ENCODE results near the gene ITGA11.

ITGA11 gene

DNA sequence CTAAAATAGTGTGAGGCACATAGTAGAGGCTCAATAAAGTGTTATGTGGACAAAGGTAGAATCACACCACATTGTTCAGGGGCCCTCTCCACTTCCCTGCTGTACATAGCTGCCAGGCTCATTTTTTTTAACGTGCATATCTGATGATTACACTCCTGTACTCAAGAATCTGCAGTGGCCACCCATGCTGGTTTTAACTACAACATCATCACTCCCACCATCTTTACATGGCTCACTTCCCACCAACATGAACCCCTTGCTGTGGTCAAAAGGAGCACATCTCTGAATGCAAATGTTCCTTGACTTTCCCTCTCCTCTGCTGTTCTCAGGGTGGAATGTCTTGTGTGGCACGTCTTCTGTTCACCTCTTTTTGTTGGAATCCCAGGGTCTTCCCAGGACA lies 77.7 kb downstream of the ITGA11 start:
- Histone ChIP-seq H3K4me3 (no peak overlapping the region), H3K4me1 (peaks cover 9 to 72% (median 49%) of the 10 kb centered on the region in 4 donors), H3K9me3 (peaks cover 0 to 4% (median 0%) of the 10 kb centered on the region in 3 donors), H3K27ac (peak overlapping the region; percentile 94 to 95), H3K27me3 (no peaks in the 10 kb centered on the region), H3K36me3 (peaks cover 6 to 25% (median 18%) of the 10 kb centered on the region in 3 donors)
- intact Hi-C loops (cut with DNase I; ENCODE audit: low total_unique reads) = no loop called here
- DNase-seq = no peak
- TF ChIP-seq, protein P1, sequence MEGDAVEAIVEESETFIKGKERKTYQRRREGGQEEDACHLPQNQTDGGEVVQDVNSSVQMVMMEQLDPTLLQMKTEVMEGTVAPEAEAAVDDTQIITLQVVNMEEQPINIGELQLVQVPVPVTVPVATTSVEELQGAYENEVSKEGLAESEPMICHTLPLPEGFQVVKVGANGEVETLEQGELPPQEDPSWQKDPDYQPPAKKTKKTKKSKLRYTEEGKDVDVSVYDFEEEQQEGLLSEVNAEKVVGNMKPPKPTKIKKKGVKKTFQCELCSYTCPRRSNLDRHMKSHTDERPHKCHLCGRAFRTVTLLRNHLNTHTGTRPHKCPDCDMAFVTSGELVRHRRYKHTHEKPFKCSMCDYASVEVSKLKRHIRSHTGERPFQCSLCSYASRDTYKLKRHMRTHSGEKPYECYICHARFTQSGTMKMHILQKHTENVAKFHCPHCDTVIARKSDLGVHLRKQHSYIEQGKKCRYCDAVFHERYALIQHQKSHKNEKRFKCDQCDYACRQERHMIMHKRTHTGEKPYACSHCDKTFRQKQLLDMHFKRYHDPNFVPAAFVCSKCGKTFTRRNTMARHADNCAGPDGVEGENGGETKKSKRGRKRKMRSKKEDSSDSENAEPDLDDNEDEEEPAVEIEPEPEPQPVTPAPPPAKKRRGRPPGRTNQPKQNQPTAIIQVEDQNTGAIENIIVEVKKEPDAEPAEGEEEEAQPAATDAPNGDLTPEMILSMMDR (IDR thresholded peaks at IDR 0.05) = no peak

DNA sequence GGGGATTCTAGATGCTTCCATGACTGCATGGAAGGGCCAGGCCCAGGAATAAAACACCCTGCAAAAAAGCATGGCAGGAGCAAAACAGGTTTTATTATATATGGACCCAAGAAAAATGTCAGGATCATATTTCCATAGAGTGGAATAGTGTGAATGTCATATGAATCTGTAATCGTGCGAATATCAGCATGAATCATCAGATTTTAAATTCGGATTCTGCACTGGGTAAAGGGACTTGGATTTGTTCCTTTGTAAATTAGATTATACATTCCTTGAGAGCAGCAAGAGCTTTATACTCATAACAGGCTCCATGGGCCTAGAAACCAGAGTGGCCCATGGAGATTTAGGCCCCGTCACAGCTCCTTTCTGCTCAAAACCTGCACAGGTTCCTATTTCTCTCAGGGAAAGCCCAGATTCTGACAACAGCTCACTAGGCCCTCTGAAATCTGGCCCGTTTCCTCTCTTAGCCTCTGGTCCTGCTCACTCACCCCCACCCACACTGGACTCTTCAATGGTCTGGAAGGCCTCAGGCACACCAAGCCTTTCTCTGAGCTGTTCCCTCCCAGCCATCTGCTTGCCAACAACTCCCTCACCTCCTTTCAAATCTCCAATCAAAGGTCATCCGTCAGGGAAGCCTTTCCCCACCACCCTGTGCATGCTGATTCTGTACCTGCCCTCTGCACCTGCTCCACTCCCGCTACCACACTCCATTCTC lies 78.4 kb downstream of the ITGA11 start:
- H3K4me3 ChIP-seq = no peak overlapping the region
- no peaks in the 10 kb centered on the region for H3K27me3 ChIP-seq
- H3K36me3 ChIP-seq = peaks cover 6 to 29% (median 18%) of the 10 kb centered on the region in 3 donors
- peaks cover 9 to 72% (median 56%) of the 10 kb centered on the region in 4 donors for H3K4me1 ChIP-seq
- peaks cover 0 to 4% (median 0%) of the 10 kb centered on the region in 3 donors for H3K9me3 ChIP-seq
- TF ChIP-seq, protein P1 (IDR thresholded peaks at IDR 0.05) = no peak
- peak overlapping the region; percentile 94 to 95 for H3K27ac ChIP-seq
- intact Hi-C loops (cut with DNase I; ENCODE audit: low total_unique reads) = no loop called here
- DNase-seq = no peak

DNA sequence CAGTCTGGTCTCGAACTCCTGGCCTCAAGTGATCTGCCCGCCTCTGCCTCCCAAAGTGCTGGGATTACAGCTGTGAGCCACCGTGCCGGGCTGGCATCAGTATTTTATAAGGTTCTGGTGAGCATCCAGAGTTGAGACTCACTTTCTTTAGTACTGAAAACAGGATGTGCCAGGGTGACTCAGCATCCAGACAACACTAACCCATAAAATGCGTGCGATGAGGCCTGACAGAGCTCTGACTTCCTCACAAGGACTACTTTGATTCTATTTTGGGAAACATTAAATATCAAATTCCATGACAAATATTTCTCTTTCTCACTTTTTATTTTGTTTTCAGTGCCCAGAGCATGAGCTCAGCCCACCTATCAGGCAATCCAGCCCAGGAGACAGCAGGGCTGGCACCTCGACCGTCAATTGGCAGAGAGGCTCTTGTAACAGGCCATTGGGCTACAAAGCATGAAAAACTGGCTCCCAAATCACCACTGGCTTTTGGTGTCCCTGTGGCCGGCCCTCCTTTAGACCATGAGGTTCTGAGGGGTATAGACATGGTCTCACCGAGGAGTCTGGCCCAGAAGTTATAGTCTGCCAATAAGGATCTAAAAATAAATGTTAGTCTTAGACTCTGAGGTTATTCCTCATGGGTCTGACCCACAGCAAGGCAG lies 79.4 kb downstream of the ITGA11 start:
- Histone ChIP-seq H3K27ac (peak overlapping the region; percentile 94 to 95), H3K27me3 (no peaks in the 10 kb centered on the region), H3K9me3 (peaks cover 0 to 4% (median 0%) of the 10 kb centered on the region in 3 donors), H3K4me3 (no peak overlapping the region), H3K36me3 (peaks cover 6 to 34% (median 18%) of the 10 kb centered on the region in 3 donors), H3K4me1 (peaks cover 9 to 83% (median 65%) of the 10 kb centered on the region in 4 donors)
- peak; percentile 90 to 93 for DNase-seq
- intact Hi-C loops (cut with DNase I; ENCODE audit: low total_unique reads) = no loop called here
- TF ChIP-seq, protein P1 (IDR thresholded peaks at IDR 0.05) = no peak

DNA sequence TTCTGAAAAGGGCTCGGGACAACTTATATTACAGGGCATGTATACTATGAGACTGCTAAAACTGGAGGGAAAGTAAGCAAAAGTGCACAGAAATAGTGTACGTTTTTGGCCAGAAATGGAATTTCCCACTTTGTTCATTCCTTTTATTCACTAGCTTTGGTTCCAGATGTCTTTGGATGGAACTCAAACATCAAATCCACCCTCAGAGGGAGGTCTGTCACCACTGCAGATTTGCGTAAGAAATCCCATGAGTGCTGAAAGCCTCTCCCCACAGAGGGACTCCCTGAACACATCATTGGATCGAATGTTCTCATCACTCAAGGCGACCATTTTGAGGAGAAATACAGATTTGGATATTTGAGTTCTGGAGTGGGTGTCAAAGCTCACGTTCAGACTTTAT lies 82.8 kb downstream of the ITGA11 start:
- Histone ChIP-seq H3K4me1 (peaks cover 9 to 83% (median 75%) of the 10 kb centered on the region in 4 donors), H3K27ac (peak overlapping the region; percentile 94 to 95), H3K36me3 (peaks cover 7 to 22% (median 7%) of the 10 kb centered on the region in 3 donors), H3K4me3 (no peak overlapping the region), H3K27me3 (no peaks in the 10 kb centered on the region), H3K9me3 (no peaks in the 10 kb centered on the region)
- TF ChIP-seq, protein P1 (IDR thresholded peaks at IDR 0.05) = no peak
- no peak for DNase-seq
- intact Hi-C loops (cut with DNase I; ENCODE audit: low total_unique reads) = no loop called here

DNA sequence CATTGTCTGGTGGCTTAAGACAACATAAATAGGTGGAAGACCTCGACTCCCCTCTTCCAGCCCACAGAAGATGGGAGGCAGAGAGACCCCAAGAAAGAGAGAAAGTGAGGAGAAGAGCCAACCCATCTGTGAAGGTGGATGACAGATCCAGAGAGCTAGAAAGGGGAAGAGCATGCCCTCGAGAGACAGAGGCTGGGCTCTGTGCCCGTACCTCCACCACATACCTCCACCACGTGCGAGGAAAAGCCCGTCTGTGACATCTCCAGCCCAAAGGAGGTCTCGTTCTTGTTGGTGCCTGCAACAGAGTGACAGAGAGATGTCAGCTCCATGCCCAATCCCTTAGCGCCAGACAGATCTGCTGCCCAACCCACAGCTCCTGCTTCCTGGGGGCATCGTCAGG lies 83.4 kb downstream of the ITGA11 start:
- Histone ChIP-seq H3K36me3 (peaks cover 7 to 22% (median 7%) of the 10 kb centered on the region in 3 donors), H3K9me3 (no peaks in the 10 kb centered on the region), H3K27ac (peak overlapping the region; percentile 94 to 95), H3K4me3 (no peak overlapping the region), H3K27me3 (no peaks in the 10 kb centered on the region), H3K4me1 (peaks cover 9 to 83% (median 72%) of the 10 kb centered on the region in 4 donors)
- TF ChIP-seq, protein P1 (IDR thresholded peaks at IDR 0.05) = no peak
- intact Hi-C loops (cut with DNase I; ENCODE audit: low total_unique reads) = no loop called here
- no peak for DNase-seq

Data from tibial artery (tissue), 4 donors.